ENCODE measurements around the gene FBXW8.

DNA sequence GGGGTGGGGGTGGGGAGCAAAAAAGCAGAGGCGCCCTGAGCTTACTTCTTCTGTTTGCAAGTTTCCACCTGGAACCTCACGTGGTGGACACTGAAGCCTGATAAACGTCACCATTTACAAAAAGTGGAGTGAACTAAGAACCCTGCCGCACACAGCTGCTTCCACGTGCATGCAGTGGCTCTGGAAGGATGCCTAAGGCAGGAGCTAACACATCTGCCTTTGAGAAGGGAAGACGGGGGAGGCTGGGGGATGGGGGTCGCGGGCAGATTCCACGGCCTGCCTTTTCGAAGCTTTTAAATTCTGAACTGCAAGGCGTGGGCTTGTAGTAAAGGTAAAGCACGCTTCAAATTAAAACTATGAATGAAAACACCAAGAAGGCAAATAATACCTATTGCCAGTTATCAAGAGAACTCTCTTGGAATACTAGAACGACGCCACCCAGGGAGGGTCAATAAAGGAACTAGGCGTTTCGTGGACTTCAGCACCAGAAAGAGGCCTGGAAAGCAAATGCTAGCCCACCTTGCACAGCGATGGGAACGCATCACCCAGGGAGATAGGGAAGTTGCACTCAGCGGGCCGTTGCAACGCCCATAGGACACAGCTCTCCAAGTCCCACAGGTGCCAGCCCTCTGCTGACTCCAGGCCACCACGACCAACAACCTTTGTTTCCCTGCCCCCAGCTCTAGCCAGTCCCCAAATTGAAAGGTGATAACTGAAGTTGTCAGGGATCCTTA lies 126.7 kb downstream of the FBXW8 start:
- TF ChIP-seq, protein P1, sequence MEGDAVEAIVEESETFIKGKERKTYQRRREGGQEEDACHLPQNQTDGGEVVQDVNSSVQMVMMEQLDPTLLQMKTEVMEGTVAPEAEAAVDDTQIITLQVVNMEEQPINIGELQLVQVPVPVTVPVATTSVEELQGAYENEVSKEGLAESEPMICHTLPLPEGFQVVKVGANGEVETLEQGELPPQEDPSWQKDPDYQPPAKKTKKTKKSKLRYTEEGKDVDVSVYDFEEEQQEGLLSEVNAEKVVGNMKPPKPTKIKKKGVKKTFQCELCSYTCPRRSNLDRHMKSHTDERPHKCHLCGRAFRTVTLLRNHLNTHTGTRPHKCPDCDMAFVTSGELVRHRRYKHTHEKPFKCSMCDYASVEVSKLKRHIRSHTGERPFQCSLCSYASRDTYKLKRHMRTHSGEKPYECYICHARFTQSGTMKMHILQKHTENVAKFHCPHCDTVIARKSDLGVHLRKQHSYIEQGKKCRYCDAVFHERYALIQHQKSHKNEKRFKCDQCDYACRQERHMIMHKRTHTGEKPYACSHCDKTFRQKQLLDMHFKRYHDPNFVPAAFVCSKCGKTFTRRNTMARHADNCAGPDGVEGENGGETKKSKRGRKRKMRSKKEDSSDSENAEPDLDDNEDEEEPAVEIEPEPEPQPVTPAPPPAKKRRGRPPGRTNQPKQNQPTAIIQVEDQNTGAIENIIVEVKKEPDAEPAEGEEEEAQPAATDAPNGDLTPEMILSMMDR (IDR thresholded peaks at IDR 0.05) = no peak
- TF ChIP-seq POLR2A (IDR thresholded peaks at IDR 0.05) = no peak

Measured in esophagus squamous epithelium (tissue), 4 donors.